Tibial nerve (tissue), 4 donors: ENCODE measurements around the gene NOL4L. TPM values are rescaled to one million over a fixed set of nuclear protein-coding genes. Genes with fewer than 3 reads are reported as not detected.
A peak's percentile ranks its signal among the peaks of the same experiment; 100 is the strongest.

Experiments used
- DNase-seq, 2 donors: peaks; one replicate each; pipeline ENCODE4 v3.0.0-alpha.2; 2019; ENCODE audit warnings: low spot score in 2 of 2
- H3K27ac ChIP-seq, 4 donors: fragments of 200-600 bp; sonication (generic) in 3 of 4; one replicate each; pipeline ENCODE4 v1.5.1; 2017 to 2019; ENCODE audit warnings: mild to moderate bottlenecking in 1 of 4
- H3K27me3 ChIP-seq, 2 donors: fragments of 200-600 bp; sonication (generic) in 1 of 2; one replicate each; pipeline versions ENCODE4 v1.5.1 to v1.6.0; 2017 to 2019
- H3K36me3 ChIP-seq, 3 donors: fragments of 200-600 bp; sonication (generic); one replicate each; pipeline ENCODE4 v1.5.1; 2018 to 2019
- H3K4me1 ChIP-seq, 4 donors: fragments of 200-600 bp; sonication (generic) in 3 of 4; one replicate each; pipeline ENCODE4 v1.5.1; 2017 to 2019
- H3K4me3 ChIP-seq, 4 donors: fragments of 200-600 bp; sonication (generic) in 3 of 4; one replicate each; pipeline ENCODE4 v1.5.1; 2017 to 2019; ENCODE audit warnings: mild to moderate bottlenecking in 1 of 4, moderate library complexity in 1 of 4
- H3K9me3 ChIP-seq, 4 donors: fragments of 200-600 bp; sonication (generic) in 3 of 4; one replicate each; pipeline ENCODE4 v1.5.1; 2017 to 2019
- EP300 ChIP-seq, 2 donors: sonication (generic); formaldehyde crosslinking; IDR thresholded peaks; one replicate each; pipeline ENCODE4 v1.6.1; 2017; ENCODE audit warnings: antibody characterized with exemption in 2 of 2, mild to moderate bottlenecking in 1 of 2
- POLR2A ChIP-seq, 2 donors: fragments of 450-650 bp; IDR thresholded peaks; one replicate each; pipeline ENCODE4 v1.6.1; 2017; ENCODE audit warnings: antibody characterized with exemption in 2 of 2, mild to moderate bottlenecking in 2 of 2, moderate library complexity in 2 of 2
- WGBS, 2 donors: methylation state at CpG; one replicate each; pipeline ENCODE4 v1.1.5; 2018; 5-methylcytosine and 5-hydroxymethylcytosine counted together
- total RNA-seq, 4 donors: library from RNA; depleted of rRNA; stranded (reverse); fragments of >200 nt; gene quantifications; one replicate each; pipeline ENCODE4 v1.1.0, GENCODE V29; 2016
- TF ChIP-seq, protein P1 (sequence below), 5 experiments: fragments of 200-600 bp in 3 of 5; fragments of 450-650 bp in 2 of 5; sonication (generic) in 3 of 5; IDR thresholded peaks; one replicate each; pipeline ENCODE4 v1.5.1; 2016 to 2019; ENCODE audit warnings: antibody characterized with exemption in 5 of 5, mild to moderate bottlenecking in 3 of 5, moderate library complexity in 2 of 5

Gene NOL4L
- total RNA-seq, 4 donors from 2014 or later, result 11.5 to 22.3 (median 19.9) TPM

DNA sequence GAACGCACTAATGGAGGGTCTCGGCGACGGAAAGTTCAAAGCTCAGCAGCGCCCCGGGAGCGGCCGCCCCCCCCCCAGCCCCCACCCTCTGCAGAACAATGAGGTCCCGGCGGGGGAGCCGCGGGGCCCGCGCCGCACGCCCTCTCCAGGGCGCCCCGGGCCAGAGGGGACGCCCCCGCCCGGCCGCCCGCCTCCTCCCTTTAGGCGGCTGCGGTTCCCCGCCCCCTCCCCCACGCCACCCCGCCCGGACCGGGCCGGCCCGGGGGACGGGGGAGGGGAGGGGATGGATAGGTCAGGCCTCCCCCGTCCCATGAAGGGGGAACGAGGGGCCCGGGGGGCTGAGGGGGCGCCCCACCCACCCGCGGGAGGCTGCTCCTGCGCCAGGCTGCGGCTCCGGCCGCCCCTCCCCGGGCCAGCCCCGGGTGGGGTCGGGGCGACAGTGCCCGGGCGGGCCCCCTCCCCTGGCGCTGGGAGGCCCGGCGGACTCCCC, 1.5 kb downstream of the NOL4L start:
- TF ChIP-seq, protein P1, sequence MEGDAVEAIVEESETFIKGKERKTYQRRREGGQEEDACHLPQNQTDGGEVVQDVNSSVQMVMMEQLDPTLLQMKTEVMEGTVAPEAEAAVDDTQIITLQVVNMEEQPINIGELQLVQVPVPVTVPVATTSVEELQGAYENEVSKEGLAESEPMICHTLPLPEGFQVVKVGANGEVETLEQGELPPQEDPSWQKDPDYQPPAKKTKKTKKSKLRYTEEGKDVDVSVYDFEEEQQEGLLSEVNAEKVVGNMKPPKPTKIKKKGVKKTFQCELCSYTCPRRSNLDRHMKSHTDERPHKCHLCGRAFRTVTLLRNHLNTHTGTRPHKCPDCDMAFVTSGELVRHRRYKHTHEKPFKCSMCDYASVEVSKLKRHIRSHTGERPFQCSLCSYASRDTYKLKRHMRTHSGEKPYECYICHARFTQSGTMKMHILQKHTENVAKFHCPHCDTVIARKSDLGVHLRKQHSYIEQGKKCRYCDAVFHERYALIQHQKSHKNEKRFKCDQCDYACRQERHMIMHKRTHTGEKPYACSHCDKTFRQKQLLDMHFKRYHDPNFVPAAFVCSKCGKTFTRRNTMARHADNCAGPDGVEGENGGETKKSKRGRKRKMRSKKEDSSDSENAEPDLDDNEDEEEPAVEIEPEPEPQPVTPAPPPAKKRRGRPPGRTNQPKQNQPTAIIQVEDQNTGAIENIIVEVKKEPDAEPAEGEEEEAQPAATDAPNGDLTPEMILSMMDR (IDR thresholded peaks at IDR 0.05), result no peak
- TF ChIP-seq POLR2A (IDR thresholded peaks at IDR 0.05), result no peak
- TF ChIP-seq EP300 (IDR thresholded peaks at IDR 0.05), result no peak
- peak overlapping the region in 3 of 4 donors; percentile 44 to 56 (median 49) for H3K4me3 ChIP-seq
- H3K9me3 ChIP-seq, result no peaks in the 10 kb centered on the region
- WGBS, 2 donors, result 0 to 2% methylated on average over 1 to 11 of the region's 52 CpGs
- no peak for DNase-seq
- no peaks in the 10 kb centered on the region for H3K36me3 ChIP-seq
- peak overlapping the region in 3 of 4 donors; percentile 55 to 67 (median 60) for H3K27ac ChIP-seq
- peaks cover 0 to 38% of the 10 kb centered on the region in 2 donors for H3K27me3 ChIP-seq
- H3K4me1 ChIP-seq, result peaks cover 0 to 32% (median 2%) of the 10 kb centered on the region in 4 donors

DNA sequence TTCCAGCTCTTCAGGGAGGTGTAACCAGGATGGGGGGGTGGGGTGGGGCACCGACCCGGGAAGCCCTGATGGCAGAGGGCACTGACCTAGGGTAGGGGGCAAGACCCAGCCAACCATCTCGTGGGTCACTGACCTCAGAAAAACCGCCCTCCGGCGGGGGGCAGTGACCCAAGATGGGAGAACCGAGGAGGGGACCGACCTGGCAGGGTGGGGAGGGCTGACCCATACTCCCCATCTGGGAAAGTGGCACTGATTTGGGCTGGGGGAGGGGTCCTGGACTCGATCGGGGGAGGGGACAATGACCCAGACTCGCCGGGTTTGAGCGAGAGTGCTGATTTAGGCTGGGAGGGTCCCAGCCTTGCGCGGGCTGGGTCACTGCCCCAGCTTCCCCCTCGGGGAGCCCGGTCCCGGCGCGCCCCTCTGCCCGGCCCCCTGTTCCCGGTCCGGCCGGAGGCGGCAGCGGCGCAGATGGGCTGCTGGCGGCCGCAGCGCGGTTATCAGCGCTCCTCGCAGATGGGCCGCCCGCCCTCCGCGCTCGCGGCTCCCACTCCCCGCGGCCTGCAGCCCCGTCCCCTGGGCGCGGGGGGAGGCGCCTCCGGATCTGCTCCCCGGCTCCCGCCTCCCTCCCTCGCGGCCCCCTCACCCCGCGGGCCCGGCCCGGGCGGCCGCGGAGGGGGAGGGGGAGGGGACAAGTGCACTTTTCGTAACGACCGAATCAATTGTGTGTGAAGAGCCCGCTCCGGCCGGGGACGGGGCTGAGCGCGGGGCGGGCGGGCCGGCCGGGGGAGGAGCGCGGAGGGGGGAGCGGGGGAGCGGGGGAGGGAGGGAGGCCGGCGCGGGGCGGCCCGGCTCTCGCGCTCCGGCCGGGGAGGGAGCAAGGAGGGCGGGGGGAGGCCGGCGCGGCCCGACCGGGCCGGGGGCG, 2.2 kb downstream of the NOL4L start:
- Histone ChIP-seq H3K4me3 (peak overlapping the region; percentile 15 to 56 (median 46)), H3K27me3 (peaks cover 0 to 32% of the 10 kb centered on the region in 2 donors), H3K4me1 (peaks cover 0 to 32% (median 2%) of the 10 kb centered on the region in 4 donors), H3K36me3 (no peaks in the 10 kb centered on the region), H3K27ac (peak overlapping the region in 3 of 4 donors; percentile 60 to 67 (median 62)), H3K9me3 (no peaks in the 10 kb centered on the region)
- TF ChIP-seq, protein P1 (IDR thresholded peaks at IDR 0.05), result no peak
- 3 to 13% methylated on average over 37 to 56 of the region's 91 CpGs for WGBS, 2 donors
- DNase-seq, result no peak

DNA sequence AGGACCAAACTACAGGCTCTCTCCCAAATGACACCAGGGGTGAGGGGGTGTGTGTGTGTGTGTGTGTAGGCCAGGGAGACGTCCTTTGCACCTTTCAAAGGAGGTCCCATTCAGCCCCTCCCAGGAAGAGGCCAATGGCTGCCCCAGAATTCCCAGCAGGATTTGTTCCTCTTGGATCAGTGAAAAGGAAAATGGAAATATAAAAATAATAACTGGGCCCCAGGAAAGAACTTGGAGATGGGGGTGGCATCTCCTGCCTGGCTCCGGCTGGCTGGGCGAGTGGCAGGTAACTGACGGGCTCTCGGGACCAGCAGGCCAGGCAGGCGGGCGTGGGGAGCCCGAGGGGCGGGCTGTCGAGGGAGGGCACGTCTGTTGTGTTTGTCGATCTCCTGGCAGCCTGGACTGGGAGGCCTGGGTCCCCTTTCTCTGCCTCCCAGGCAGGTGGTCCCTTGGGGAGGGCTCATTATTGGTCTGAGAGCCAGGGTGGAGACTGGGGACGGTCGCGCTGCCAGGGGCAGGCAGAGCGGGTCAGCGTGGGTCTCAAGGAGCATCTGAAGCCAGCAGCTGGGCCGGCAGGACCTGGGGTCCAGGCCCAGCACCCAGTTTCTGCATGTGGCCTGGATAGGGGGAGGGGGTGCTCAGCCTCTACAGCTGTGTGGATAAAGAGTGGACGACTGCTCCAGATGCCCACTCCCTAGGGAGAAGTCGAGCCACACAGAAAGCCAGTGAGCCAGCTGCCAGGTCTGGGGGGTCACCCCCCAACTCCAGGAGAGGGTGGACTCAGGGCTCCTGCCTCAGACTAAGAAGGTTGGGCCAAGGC, 3.1 kb downstream of the NOL4L start:
- Histone ChIP-seq H3K36me3 (no peaks in the 10 kb centered on the region), H3K4me1 (peaks cover 0 to 32% (median 2%) of the 10 kb centered on the region in 4 donors), H3K27ac (peak overlapping the region in 2 of 4 donors; percentile 60 to 67), H3K9me3 (no peaks in the 10 kb centered on the region), H3K4me3 (no peak overlapping the region), H3K27me3 (peaks cover 0 to 24% of the 10 kb centered on the region in 2 donors)
- TF ChIP-seq, protein P1 (IDR thresholded peaks at IDR 0.05), result no peak
- TF ChIP-seq POLR2A (IDR thresholded peaks at IDR 0.05) (no peak), EP300 (IDR thresholded peaks at IDR 0.05) (no peak)
- DNase-seq, result no peak
- WGBS, 2 donors, result 73 to 78% methylated on average over 18 to 20 of the region's 20 CpGs

DNA sequence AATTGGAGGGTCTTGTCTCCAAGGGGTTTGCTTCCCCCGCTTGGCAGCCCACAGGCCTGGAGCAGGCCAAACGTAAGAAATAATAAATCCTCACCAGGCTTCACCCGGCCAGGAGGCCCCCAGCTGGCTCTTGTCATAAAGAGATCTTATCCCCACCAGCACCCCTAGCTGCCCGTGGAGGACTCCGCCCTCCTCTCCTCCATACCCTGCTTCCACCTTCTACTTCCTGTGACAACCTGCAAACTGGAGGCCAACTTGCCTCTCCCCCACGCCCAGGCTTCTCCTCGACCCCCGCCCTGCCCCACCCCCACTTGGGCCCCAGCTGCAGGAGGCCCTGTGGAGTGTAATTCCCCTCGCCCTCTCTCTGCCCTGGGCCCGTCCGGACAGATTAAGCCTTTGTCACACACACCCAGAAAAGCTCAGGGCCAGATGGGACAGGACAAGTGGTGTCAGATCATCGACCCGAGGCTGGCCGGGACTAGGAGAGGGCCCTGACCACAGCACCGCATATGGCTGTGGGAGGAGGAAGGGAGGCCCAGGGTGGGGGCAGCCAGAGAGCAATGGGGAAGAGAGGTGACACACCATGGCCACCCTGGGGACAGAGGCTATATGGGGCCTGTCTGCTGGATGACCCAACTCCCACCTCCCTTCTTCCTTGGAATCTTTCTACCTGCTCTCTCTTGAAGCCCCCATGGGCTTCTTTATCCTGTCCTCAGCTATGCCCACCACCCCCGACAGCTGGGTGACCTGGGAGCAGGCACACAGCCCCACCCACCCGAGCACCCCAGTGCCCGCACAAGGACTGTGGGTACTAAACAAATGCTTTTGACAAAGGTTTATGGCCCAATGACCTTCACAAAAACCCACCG, 3.9 kb downstream of the NOL4L start:
- no peak for DNase-seq
- Histone ChIP-seq H3K4me1 (peaks cover 0 to 32% (median 2%) of the 10 kb centered on the region in 4 donors), H3K4me3 (no peak overlapping the region), H3K27me3 (peaks cover 0 to 16% of the 10 kb centered on the region in 2 donors), H3K27ac (no peak overlapping the region), H3K36me3 (no peaks in the 10 kb centered on the region), H3K9me3 (no peaks in the 10 kb centered on the region)
- TF ChIP-seq EP300 (IDR thresholded peaks at IDR 0.05) (no peak), POLR2A (IDR thresholded peaks at IDR 0.05) (no peak)
- TF ChIP-seq, protein P1 (IDR thresholded peaks at IDR 0.05), result no peak
- WGBS, 2 donors, result 59 to 61% methylated on average over 19 of the region's 19 CpGs
